Retina (tissue), 1 donor: ENCODE results near the gene SAT1.

Source experiments
- DNase-seq: peaks from one replicate; pipeline ENCODE4 v3.0.0-alpha.2; 2016

The SAT1 gene

DNA sequence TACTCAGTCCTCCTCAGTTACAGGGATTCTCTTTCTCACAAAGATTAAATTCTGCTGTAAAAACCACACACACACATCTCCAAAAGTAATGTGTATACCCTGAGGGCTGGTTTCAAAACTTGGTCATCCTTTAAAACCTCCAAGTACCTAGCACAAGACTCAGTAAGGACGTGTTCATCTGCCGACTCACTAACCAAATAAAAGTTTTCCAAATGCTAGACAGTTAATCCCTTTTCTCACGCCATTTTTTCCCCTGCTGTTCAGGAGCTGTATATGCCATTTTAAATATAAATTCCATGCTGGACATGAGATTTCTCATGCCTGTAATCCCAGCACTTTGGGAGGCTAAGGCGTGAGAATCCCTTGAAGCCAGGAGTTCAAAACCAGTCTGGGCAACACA lies 3.9 kb upstream of the SAT1 start:
- no peak for DNase-seq

DNA sequence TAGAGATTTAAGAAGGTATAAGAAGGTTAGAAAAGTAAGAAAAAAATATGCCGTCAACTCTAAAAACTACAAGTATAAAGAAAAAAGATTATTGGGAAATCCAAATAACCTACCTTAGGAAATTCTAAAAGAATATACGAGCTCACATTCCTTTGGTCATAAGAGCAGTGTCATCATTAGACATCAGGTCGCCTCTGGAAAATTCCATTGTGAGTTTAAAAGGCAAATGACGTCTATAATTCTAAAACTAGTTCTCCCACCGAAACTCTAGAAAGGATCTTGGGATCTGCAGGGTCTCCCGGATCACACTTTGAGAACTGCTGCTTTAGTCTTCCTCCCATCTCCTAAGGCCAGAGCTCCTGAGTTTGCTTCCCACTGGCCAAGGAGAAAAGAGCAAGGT lies 518 bp upstream of the SAT1 start:
- DNase-seq, result no peak

DNA sequence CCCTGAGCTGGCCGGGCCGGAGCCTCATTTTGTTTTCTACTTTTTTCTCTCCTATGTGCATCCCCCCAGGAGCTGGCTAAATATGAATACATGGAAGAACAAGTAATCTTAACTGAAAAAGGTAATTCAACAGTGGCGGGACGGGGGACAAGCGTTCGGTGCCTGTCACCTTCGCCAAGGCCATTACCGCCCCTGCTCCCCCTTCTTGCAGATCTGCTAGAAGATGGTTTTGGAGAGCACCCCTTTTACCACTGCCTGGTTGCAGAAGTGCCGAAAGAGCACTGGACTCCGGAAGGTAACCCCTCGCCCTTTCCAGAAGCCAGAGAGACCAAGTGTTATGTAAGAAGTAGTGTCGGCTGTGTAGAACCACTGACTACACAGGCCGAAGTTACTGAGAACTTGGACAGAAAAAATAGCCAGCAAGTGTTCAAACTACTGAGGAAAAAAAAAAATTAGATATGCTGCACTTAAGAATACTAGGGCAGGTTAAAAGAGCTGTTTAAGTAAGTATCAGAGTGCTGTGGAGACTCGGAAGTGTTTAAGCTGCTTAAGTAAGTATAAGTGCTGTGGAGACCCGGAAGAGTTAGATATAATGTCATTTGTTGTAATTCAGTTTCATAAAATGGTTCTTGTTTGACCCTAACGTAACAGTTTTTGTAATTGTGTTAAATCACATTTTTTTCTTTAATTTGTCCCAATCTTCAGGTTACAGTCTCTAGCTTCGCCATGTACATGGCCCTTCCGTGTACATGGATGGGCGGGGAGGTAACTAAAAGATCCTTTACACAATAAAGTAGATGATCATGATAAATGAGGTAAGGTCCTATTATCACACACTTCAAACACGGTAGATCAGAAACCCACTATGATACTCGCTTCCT lies 856 bp downstream of the SAT1 start:
- peak; percentile 14 for DNase-seq

GRCh38 chrX:23784470-23785331 lies 1.7 kb downstream of the SAT1 start:
- DNase-seq, result no peak

DNA sequence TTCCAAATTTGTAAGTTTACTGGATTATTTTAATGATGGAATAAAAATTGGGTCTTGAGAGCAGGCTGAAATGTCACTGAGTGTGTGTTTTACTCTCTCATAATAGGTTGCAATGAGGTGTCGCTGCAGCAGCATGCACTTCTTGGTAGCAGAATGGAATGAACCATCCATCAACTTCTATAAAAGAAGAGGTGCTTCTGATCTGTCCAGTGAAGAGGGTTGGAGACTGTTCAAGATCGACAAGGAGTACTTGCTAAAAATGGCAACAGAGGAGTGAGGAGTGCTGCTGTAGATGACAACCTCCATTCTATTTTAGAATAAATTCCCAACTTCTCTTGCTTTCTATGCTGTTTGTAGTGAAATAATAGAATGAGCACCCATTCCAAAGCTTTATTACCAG lies 2.6 kb downstream of the SAT1 start:
- DNase-seq, result no peak

DNA sequence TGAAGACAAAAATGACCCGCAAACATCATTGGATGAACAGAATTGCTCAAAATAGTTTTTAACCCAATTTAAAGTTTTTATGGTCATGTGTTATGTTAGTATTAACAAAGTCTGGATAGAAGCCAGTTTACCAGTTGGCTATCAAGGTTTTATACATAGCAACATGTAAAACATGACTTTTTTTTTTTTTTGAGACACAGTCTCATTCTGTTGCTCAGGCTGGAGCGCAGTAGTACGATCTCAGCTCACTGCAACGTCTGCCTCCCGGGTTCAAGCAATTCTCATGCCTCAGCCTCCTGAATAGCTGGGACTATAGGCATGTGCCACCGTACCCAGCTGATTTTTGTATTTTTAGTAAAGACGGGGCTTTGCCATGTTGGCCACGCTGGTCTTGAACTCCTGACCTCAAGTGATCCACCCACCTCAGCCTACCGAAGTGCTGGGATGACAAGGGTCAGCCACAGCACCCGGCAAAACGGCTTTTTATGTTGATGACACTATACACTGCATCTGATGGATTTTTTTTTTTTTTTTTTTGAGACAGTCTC lies 3.4 kb downstream of the SAT1 start:
- DNase-seq, result no peak

DNA sequence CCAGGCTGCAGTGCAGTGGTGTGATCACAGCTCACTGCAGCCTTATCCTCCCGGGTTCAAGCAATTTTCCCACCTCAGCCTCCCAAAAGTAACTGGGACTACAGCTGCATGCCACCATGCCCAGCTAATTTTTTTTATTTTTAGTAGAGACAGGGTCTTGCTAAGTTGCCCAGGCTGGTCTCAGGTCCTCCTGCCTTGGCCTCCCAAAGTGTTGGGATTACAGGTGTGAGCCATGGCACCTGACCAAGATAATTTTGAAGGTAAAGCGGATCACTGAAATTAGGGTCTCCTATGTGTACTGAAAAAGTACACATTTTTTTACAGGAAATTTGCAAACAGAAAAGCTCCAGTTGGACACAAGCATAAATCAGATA lies 4.8 kb downstream of the SAT1 start:
- no peak for DNase-seq

- DNase-seq, result no peak
Measured at GRCh38 chrX:23788521-23788920, 5.5 kb downstream of the SAT1 start.

GRCh38 chrX:23788946-23789345 lies 6.0 kb downstream of the SAT1 start:
- no peak for DNase-seq

DNA sequence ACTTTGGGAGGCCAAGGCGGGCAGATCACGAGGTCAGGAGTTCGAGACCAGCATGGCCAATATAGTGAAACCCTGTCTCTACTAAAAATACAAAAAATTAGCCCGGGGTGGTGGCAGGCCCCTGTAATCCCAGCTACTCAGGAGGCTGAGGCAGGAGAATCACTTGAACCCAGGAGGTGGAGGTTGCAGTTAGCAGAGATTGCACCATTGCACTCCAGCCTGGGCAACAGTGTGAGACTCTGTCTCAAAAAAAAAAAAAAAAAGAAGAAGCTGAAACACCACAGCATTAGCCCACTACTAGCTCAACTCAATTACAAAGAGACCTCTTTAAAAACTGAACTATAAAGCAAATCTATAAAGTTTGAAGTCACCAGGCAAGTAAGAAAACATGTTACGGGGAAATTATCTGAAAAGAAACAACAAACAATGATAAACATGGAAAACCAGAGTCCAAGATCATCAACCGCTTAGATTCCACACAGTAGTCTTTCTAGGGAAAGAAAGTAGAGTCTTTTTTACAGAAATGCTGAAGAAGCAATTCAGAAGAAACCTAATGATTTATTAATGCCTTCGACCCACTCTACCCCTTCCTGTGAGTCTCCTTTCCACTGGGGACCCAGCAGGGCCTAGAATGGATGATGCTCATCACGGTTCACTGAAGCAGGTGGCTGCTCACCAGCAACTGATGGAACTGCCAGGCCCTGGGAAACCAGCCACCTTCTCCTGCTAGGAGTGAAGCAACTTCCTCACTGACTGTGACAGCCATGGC lies 6.6 kb downstream of the SAT1 start:
- peak; percentile 38 for DNase-seq

DNA sequence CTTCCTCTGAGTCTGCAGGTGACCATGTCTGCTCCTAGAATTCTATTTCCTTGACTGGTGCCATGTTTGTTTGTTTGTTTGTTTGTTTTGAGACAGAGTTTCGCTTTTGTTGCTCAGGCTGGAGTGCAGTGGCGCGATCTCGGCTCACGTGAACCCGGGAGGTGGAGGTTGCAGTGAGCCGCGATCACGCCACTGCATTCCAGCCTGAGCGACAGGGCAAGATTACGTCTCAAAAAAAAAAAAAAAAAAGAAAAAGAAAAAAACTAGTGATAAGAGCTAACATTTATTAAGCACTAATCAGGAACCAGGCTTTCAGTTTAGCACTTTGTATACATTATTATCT lies 7.2 kb downstream of the SAT1 start:
- no peak for DNase-seq

- peak; percentile 48 for DNase-seq
Measured at GRCh38 chrX:23792861-23793553, 10.0 kb downstream of the SAT1 start.

DNA sequence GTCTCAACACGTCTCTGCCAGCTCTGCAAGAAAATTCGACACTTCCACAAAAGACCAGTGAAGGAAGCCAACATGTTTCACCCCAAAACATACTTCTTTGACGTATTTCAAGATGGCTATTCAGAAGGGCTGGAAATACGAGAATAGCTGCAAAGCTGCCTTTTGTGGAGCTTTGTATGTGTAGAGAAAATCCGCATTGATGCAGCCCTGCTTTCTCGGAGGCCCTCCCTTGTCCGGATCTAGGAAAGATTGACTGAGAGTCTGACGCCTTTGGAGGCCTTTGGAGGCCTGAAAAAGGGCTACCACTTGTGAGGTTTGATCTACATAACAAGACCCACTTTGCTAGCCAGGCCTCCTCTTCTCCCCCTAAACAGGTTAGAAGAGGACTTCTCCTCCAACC lies 12.2 kb downstream of the SAT1 start:
- DNase-seq, result no peak

DNA sequence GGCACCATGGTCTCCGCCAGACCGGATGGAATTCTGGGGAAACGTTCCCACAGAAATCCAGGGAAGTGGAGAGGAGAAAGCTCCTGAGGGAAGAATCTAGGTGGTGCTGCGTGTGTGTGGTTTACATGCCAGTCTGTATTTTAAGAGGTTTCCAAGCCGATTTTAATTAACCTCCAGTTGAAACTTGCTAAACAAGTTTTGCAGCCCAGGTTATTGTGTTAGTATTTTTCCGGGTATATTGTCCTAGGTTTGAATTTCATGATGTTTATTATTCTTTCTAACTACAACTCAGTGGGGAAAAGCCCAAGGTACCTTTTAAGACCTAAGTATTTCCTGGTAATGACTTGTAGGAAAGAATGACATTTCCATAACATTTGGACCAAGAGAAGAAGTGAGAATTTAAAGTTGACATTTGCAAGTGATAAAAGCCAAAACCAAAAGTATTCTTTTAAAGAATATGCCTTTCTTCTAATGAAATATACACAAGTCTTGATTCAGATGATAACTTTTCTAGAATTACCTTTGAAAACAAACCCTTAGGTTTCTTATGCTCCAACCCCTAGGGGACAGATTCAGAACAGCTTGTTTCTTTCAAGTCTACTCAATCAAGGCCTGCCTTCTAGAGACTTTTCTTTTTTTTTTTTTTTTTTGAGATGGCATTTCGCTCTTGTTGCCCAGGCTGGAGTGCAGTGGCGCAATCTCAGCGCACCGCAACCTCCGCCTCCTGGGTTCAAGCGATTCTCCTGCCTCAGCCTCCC lies 14.6 kb downstream of the SAT1 start:
- DNase-seq, result no peak

DNA sequence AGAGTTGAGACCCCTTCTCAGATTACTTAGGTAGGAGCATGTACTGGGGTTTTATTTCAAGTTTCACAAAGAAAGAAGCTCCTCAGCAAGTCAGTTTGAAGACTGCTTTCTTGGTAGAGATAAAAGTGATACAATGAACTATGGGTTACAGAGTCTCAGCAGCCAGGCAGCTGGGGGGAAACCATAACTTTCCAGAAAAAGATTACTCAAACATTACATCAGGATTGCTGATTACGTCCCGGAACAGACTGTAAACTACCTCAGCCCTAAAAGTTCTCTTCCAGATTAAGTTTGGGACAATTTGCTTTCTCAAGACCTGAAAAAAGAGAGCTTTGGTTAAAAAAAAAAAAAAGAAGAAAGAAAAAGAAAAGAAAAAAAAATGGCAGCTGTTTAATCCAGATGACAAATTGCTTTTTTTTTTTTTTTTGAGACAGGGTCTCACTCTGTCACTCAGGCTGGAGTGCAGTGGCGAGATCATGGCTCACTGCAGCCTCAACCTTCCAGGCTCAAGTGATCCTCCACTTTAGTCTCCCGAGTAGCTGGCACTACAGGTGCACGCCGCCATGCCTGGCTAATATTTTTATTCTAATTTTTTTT lies 16.6 kb downstream of the SAT1 start:
- DNase-seq, result no peak

- no peak for DNase-seq
Measured at GRCh38 chrX:23802431-23802830, 19.5 kb downstream of the SAT1 start.

DNA sequence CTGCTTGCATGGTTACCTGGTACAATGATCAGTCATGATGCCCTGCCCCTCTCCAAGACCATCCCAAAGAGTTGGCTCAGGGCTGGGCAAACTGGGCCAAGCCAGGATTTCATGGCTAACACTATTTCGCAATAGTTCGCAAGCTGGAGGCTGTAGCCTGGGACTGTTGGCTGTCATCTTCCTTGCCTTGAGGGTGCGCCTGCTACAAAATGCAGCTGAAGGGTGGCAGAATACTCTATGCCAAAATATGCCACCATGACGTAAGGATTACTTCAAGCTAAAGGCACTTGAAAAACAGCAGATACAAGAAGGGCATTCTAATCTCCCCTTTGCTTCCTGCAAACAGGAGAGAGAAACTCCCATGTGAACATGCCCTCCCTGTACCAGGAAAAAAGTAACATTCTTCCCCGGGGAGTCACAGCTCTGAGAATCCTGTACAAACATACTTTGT lies 21.0 kb downstream of the SAT1 start:
- no peak for DNase-seq

DNA sequence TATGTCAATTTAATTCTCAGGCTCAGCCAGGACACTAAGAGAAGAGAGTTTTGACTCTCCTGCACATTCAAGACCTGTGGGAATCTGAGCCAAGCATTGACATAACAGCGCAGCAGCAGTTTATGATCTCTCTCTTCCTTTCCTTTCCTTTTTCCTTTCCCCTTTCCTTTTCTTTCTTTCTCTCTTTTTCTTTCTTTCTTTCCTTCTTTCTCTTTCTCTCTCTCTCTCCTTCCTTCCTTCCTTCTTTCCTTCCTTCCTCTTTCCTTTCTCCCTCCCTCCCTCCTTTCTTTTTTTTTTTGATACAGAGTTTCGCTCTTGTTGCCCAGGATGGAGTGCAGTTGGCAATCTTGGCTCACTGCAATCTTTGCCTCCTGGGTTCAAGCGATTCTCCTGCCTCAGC lies 21.6 kb downstream of the SAT1 start:
- no peak for DNase-seq

DNA sequence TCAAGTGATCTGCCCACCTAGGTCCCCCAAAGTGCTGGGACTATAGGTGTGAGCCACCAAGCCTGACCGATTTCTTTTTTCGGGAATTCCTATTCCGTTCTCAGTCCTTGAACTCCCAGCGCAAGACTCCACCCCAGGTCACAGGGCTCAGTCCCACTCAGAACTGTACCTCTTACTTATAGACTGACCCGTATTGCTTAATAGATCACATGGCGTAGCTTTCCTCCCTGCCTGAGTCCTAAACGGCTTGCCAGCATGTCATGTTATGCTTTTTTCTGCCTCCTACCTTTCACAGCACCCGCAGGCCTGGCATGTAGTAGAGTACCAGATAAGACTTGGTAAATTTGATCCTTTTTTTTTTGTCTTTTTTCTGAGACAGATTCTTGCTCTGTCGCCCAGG lies 22.4 kb downstream of the SAT1 start:
- no peak for DNase-seq

DNA sequence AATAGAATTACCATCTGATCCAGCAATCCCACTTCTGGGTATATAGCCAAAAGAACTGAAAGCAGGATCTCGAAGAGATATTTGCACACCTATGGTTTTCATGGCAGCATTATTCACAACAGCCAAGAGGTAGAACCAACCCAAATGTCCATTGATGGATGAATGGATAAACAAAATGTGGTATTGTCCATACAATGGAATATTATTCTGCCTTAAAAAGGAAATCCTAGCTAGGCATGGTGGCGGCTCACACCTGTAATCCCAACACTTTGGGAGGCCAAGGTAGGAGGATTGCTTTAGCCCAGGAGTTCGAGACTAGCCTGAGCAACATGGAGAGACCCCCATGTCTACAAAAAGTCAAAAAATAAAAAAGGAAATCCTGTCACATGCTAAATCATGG lies 27.3 kb downstream of the SAT1 start:
- DNase-seq, result no peak

GRCh38 chrX:23811108-23811651 lies 28.2 kb downstream of the SAT1 start:
- DNase-seq, result no peak
